HTR-8/SVneo (cell line): ENCODE results near the gene PPP1R14C.
"Not testable (repeated sequence)": the region's sequence is repeated elsewhere in the genome, so short reads cannot be mapped to it uniquely, and the experiment has no call there.

Experiments used
- DNase-seq: peaks from one replicate; pipeline ENCODE4 v3.0.0; 2011; ENCODE audit warnings: low spot score, mixed read lengths; ENCODE audit not compliant: insufficient read length
- FAIRE-seq: peaks from 2 replicates; lab custom pipeline; 2011; peaks lifted over from hg19 to GRCh38; lab: Jason Lieb, UNC

Gene PPP1R14C

DNA sequence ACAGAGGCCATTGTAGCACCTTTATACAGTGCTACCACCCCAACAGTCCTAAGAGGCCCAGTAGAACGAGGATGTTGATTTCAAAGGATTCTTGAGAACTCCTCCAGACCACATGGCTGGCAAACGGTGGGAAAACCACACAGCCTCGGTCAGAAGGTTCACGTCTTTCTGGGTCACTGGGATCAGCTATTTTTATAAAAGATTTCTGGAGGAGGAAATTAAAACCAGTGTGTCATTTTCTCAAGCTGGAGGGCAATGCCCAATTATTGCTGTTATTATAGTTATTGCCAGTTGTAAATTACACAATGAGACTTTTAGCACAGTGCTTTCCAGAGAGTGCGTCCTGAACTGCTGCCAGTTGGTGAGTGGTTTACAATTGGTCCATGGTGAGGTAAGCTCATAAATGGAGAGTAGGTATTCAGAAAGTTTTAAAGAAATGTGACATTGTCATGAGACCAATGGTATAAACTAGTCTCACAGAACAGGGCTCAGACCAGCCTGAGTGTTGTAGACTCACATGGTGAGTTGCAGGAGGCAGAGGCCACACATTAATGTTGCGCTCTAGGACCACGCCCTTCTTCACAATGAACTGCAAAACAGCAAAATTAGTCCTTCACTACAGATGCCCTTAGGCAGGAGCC lies 8.4 kb upstream of the PPP1R14C start:
- FAIRE-seq: no peak
- no peak for DNase-seq

GRCh38 chr6:150137711-150138110 lies 5.1 kb upstream of the PPP1R14C start:
- DNase-seq, FAIRE-seq: not testable (repeated sequence)

GRCh38 chr6:150138638-150139037 lies 4.2 kb upstream of the PPP1R14C start:
- DNase-seq (no peak), FAIRE-seq (no peak)

GRCh38 chr6:150139533-150139932 lies 3.3 kb upstream of the PPP1R14C start:
- no peak for DNase-seq
- no peak for FAIRE-seq

DNA sequence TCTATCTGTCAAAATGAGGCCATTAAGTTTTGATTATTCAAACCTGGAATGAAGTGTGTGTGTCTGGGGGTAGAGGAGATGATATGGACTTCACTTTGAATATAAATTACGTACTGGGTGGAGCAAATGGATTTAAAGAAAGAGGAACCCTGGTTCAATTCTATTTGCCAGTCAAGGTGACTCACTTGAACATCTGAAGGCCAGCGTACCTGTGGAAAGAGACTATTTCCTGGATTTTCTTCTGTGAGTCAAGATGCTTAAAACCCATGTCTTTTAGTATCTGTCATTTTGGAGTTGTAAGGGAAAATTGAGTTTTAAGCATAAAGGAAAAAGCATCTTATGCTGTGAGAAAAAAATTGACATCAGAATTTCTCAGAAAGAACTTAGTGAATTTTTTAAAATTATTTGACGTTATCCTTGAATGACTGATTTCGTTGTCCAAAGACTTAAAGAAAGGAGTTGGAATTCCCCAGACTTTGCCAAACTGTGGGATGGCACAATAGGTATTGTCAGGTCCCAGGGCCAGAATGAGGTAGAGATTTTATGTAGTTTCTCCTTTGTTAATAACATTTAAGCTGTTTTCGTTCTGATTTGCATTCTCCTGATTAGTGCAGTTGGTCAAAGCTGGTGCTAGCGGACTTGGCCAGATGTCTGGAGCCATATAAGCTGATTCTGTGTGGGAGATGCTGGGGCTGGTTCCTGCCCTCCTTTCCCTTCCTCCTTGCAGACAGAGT lies 2.4 kb upstream of the PPP1R14C start:
- DNase-seq: no peak
- FAIRE-seq: no peak

DNA sequence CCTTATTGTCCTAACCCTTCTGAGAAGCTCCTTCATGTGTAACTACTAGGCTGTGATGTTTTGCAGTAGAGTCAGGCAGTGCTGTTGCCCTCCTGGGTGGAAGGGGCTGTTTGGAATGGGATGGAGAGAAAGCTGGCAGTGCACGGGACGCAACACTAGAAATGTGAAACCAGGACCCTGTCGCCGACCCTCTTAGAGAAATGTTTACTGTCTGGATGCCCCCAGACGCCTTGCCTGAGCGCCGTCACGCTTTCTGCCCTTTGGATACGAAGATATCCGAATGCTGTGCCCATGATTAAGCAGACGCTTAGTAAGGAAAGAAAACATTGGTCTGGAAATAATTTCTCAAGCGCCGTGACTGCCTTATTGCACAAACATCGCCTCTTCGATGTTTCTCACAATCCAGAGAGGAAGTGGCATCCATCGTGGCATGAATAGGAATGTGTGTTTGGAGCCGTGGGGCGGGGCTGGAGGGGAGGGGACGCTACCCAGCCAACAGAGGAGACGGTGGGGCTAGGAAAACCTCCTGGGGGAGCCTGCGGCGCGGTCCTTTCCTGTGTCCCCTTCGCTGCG lies 661 bp upstream of the PPP1R14C start:
- DNase-seq (no peak), FAIRE-seq (no peak)

GRCh38 chr6:150143516-150144293 lies 861 bp downstream of the PPP1R14C start:
- no peak for DNase-seq
- no peak for FAIRE-seq

DNA sequence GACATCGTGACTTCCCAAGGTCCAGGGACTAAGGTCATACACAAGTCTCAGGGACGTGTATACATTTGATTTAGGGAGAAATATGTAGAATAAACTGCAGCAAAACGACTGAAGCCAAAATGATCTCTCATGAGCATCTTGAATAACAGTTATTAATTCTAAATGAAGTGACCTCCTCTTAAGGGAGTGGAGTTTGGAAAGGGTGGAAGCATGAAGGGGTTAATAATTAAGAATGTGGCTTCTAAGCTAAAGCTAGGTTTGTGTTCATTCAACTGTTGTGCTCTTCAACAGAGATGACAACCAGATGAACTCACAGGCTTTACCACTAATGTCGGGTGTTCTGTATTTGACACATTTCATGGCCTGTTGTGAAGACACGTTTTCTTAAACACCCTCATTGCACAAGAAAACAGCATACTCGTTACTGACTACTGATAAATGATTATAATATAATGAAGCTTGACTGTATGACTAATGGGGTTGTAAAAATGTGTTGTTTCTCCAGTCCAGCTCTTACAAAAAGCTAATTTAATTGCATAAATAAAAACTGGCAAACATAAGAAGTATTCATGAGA lies 1.5 kb downstream of the PPP1R14C start:
- FAIRE-seq (no peak), DNase-seq (no peak)

GRCh38 chr6:150145427-150145826 lies 2.6 kb downstream of the PPP1R14C start:
- FAIRE-seq (no peak), DNase-seq (no peak)

- no peak for DNase-seq
- no peak for FAIRE-seq
Measured at GRCh38 chr6:150145830-150146229, 3.0 kb downstream of the PPP1R14C start.

DNA sequence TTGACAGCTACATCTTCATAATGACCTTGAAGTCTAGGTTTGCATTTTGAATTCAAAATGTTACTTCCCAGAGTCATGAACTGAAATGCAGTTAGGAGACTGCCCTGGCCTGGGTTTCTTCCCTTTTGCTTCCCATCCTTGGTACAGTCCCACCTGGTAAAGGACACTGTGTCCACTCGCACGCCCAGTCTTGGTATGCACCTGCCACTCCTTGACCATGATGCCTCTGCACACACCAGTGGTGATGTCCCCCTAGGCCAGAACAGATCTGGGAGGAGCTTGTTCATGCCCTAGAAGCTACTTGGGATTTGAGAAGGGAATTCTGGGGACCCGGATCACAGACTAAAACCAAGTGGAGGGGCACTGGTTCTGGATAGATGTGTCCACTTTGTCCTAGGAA lies 3.6 kb downstream of the PPP1R14C start:
- FAIRE-seq: no peak

GRCh38 chr6:150149146-150149545 lies 6.3 kb downstream of the PPP1R14C start:
- no peak for DNase-seq
- no peak for FAIRE-seq

More for the DNA sequence above, 3.6 kb downstream of the PPP1R14C start:
- DNase-seq: no peak

GRCh38 chr6:150150458-150150820 lies 7.6 kb downstream of the PPP1R14C start:
- FAIRE-seq (no peak), DNase-seq (no peak)

DNA sequence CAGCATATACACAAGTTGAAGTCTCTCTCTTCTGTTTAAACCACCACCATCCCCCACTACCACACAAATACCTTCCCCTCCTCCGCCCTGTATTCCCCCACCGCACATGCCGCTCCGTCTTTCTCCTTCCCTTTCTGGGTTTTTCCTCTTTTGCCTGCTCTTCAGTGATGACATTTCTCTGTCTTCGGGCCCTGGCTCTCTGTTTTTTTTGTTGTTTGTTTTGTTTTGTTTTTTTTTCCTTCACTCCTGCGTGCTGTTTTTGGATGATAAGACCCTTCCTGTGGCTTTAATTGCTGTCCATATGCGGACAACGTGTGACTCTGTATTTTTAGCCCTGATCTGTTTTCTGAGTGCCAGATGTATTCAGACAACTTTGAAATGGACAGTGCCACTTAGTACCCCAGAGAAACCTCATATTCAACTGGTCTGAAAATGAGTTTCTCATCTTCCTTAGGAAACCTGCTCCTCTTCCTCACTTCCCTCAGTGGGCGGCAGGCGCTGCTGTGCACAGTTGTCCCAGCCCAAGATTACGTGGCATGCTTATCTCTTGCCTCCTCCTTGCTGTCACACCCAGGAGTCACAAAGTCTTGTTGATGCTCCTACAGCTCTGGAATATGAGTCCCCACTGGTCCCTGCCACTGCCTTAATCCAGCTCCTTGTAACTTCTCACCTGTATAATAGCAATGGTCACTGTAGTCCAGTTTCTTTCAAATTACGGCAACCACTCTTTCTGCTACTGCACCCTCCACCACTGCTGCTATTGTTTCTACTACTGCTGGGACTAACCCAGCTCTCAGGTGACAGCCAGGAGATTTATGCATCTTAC lies 8.2 kb downstream of the PPP1R14C start:
- FAIRE-seq (no peak), DNase-seq (no peak)

GRCh38 chr6:150152891-150153876 lies 10.3 kb downstream of the PPP1R14C start:
- DNase-seq (no peak), FAIRE-seq (no peak)

GRCh38 chr6:150153905-150154492 lies 11.2 kb downstream of the PPP1R14C start:
- DNase-seq (no peak), FAIRE-seq (no peak)

DNA sequence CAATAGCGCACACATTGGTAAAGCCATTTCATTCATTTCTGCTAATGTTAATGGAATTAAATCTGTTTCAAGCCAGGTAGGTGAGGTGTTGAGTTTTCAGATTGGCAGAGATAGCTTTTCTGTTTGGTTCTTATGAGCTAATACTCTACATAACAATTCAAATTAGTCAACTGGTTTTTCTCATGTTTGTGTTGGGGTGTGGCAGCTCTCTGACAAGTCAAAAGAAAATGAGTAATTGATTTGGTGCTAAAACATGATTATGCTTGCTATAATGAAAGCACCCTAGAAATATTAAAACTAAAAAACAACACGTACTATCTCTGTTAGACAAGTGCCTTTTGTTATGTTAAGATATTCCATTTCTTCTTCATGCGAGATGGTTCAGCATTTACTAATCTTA lies 13.6 kb downstream of the PPP1R14C start:
- FAIRE-seq (no peak), DNase-seq (no peak)

GRCh38 chr6:150157081-150157480 lies 14.2 kb downstream of the PPP1R14C start:
- DNase-seq (no peak), FAIRE-seq (no peak)
